Activated naive CD4-positive, alpha-beta T cell treated with anti-CD3 and anti-CD28 coated beads for 36 hours (primary cell): Measurements from ENCODE around the gene DYSF. TPM values are rescaled to one million over a fixed set of nuclear protein-coding genes. Genes with fewer than 3 reads are reported as not detected.

ENCODE experiments used
- CTCF ChIA-PET: fragments of 350-600 bp; sonication (Branson Sonifier 250); formaldehyde crosslinking; loops from one replicate; lab custom pipeline; 2021; ENCODE audit warnings: antibody characterized with exemption; lab: Charles Lee
- DNase-seq: peaks from one replicate; pipeline ENCODE4 v3.0.0-alpha.2; 2020
- H3K27ac Mint-ChIP-seq: one replicate; pipeline ENCODE4 v1.8.0; 2021; ENCODE audit warnings: mild to moderate bottlenecking, mixed read lengths
- H3K27me3 Mint-ChIP-seq: one replicate; pipeline ENCODE4 v1.8.0; 2021; ENCODE audit warnings: low read depth, mixed read lengths
- H3K36me3 Mint-ChIP-seq: one replicate; pipeline ENCODE4 v1.8.0; 2021; ENCODE audit warnings: low read depth, mixed read lengths
- H3K4me1 Mint-ChIP-seq: one replicate; pipeline ENCODE4 v1.8.0; 2021; ENCODE audit warnings: low read depth, mixed read lengths
- H3K4me3 Mint-ChIP-seq: one replicate; pipeline ENCODE4 v1.8.0; 2021; ENCODE audit warnings: mild to moderate bottlenecking, moderate library complexity, mixed read lengths
- H3K9me3 Mint-ChIP-seq: one replicate; pipeline ENCODE4 v1.8.0; 2021; ENCODE audit warnings: mixed read lengths
- intact Hi-C: fragments of 100-400 bp; cut with micrococcal nuclease; formaldehyde crosslinking; loops from one replicate; pipeline ENCODE4 v1.15.1; 2023
- total RNA-seq, 2 experiments: library from RNA; stranded (reverse); gene quantifications; one replicate each; pipeline ENCODE4 v1.2.3, GENCODE V29; 2021

DYSF gene
- total RNA-seq, 2 experiments from 2014 or later, result 0.05 to 0.07 TPM

GRCh38 chr2:71538656-71539265 lies 85.4 kb downstream of the DYSF start:
- CTCF ChIA-PET, result interaction anchor here (0.5 to 1.8 kb wide), 2 partner anchors 10 to 261 kb away, joined by 5 to 6 read pairs; no protein-coding TSS in a partner anchor
- Mint-ChIP-seq H3K4me1 (no peaks in the 10 kb centered on the region), H3K4me3 (no peak overlapping the region), H3K27me3 (no peaks in the 10 kb centered on the region), H3K9me3 (no peaks in the 10 kb centered on the region), H3K36me3 (no peaks in the 10 kb centered on the region), H3K27ac (no peak overlapping the region)
- DNase-seq, result no peak
- intact Hi-C loops, result no loop called here

GRCh38 chr2:71540818-71541217 lies 87.5 kb downstream of the DYSF start:
- intact Hi-C loops, result no loop called here
- Mint-ChIP-seq H3K4me1 (peaks cover 11% of the 10 kb centered on the region), H3K27me3 (peaks cover 13% of the 10 kb centered on the region), H3K4me3 (no peak overlapping the region), H3K9me3 (no peaks in the 10 kb centered on the region), H3K27ac (no peak overlapping the region), H3K36me3 (no peaks in the 10 kb centered on the region)
- CTCF ChIA-PET, result interaction anchor here (0.7 to 1.0 kb wide), 3 partner anchors 11 to 611 kb away, joined by 3 to 5 read pairs (median 4); no protein-coding TSS in a partner anchor
- DNase-seq, result no peak

GRCh38 chr2:71544919-71545571 lies 91.7 kb downstream of the DYSF start:
- peak overlapping the region; percentile 48 for H3K4me3 Mint-ChIP-seq
- no peaks in the 10 kb centered on the region for H3K9me3 Mint-ChIP-seq
- H3K4me1 Mint-ChIP-seq, result peaks cover 11% of the 10 kb centered on the region
- H3K27me3 Mint-ChIP-seq, result peaks cover 13% of the 10 kb centered on the region
- intact Hi-C loops, result loop anchor here (1.0 to 5.0 kb wide), 5 partner anchors 327 to 1317 kb away; no protein-coding TSS in a partner anchor
- CTCF ChIA-PET, result interaction anchor here (0.5 to 2.3 kb wide), 11 partner anchors 10 to 1036 kb away, joined by 3 to 13 read pairs (median 3); no protein-coding TSS in a partner anchor
- H3K27ac Mint-ChIP-seq, result no peak overlapping the region
- DNase-seq, result no peak
- H3K36me3 Mint-ChIP-seq, result no peaks in the 10 kb centered on the region

- H3K4me3 Mint-ChIP-seq, result peak overlapping the region; percentile 48
- CTCF ChIA-PET, result interaction anchor here (0.7 to 2.3 kb wide), 14 partner anchors 10 to 1034 kb away, joined by 3 to 17 read pairs (median 4); no protein-coding TSS in a partner anchor
Measured at GRCh38 chr2:71545572-71546274, 92.4 kb downstream of the DYSF start.

GRCh38 chr2:71546275-71546638 lies 92.9 kb downstream of the DYSF start:
- no peaks in the 10 kb centered on the region for H3K36me3 Mint-ChIP-seq
- H3K27me3 Mint-ChIP-seq, result peaks cover 13% of the 10 kb centered on the region
- H3K4me1 Mint-ChIP-seq, result peaks cover 11% of the 10 kb centered on the region
- no peak overlapping the region for H3K27ac Mint-ChIP-seq
- CTCF ChIA-PET, result interaction anchor here (0.6 to 2.3 kb wide), 15 partner anchors 10 to 1033 kb away, joined by 3 to 17 read pairs (median 3); no protein-coding TSS in a partner anchor
- no peak overlapping the region for H3K4me3 Mint-ChIP-seq
- no peak for DNase-seq
- intact Hi-C loops, result loop anchor here (5.0 kb wide), 2 partner anchors 326 to 1316 kb away; no protein-coding TSS in a partner anchor
- no peaks in the 10 kb centered on the region for H3K9me3 Mint-ChIP-seq

More at GRCh38 chr2:71545572-71546274, 92.4 kb downstream of the DYSF start:
- Mint-ChIP-seq H3K4me1 (peaks cover 11% of the 10 kb centered on the region), H3K27me3 (peaks cover 13% of the 10 kb centered on the region), H3K27ac (no peak overlapping the region), H3K36me3 (no peaks in the 10 kb centered on the region), H3K9me3 (no peaks in the 10 kb centered on the region)
- intact Hi-C loops, result loop anchor here (1.0 to 5.0 kb wide), 5 partner anchors 327 to 1317 kb away; no protein-coding TSS in a partner anchor
- DNase-seq, result peak; percentile 64

- DNase-seq, result no peak
- no peaks in the 10 kb centered on the region for H3K9me3 Mint-ChIP-seq
- H3K4me3 Mint-ChIP-seq, result no peak overlapping the region
- intact Hi-C loops, result loop anchor here (5.0 kb wide), 2 partner anchors 325 to 1315 kb away; no protein-coding TSS in a partner anchor
- CTCF ChIA-PET, result interaction anchor here (0.6 to 2.3 kb wide), 11 partner anchors 10 to 1033 kb away, joined by 3 to 17 read pairs (median 3); no protein-coding TSS in a partner anchor
- H3K27ac Mint-ChIP-seq, result no peak overlapping the region
- peaks cover 11% of the 10 kb centered on the region for H3K4me1 Mint-ChIP-seq
- no peaks in the 10 kb centered on the region for H3K36me3 Mint-ChIP-seq
- peaks cover 13% of the 10 kb centered on the region for H3K27me3 Mint-ChIP-seq
Measured at GRCh38 chr2:71546777-71547281, 93.5 kb downstream of the DYSF start.

GRCh38 chr2:71547616-71548285 lies 94.4 kb downstream of the DYSF start:
- no peaks in the 10 kb centered on the region for H3K9me3 Mint-ChIP-seq
- no peak overlapping the region for H3K27ac Mint-ChIP-seq
- intact Hi-C loops, result loop anchor here (2.0 to 5.0 kb wide), 5 partner anchors 251 to 1315 kb away; no protein-coding TSS in a partner anchor
- no peak for DNase-seq
- H3K36me3 Mint-ChIP-seq, result no peaks in the 10 kb centered on the region
- no peak overlapping the region for H3K4me3 Mint-ChIP-seq
- CTCF ChIA-PET, result interaction anchor here (0.6 to 2.3 kb wide), 6 partner anchors 8 to 1379 kb away, joined by 3 to 17 read pairs (median 4); no protein-coding TSS in a partner anchor
- H3K4me1 Mint-ChIP-seq, result peaks cover 11% of the 10 kb centered on the region
- H3K27me3 Mint-ChIP-seq, result peaks cover 13% of the 10 kb centered on the region

- CTCF ChIA-PET, result interaction anchor here (0.7 to 1.9 kb wide), 6 partner anchors 10 to 602 kb away, joined by 3 to 10 read pairs (median 4); no protein-coding TSS in a partner anchor
- peaks cover 13% of the 10 kb centered on the region for H3K27me3 Mint-ChIP-seq
- H3K36me3 Mint-ChIP-seq, result no peaks in the 10 kb centered on the region
- H3K4me3 Mint-ChIP-seq, result no peak overlapping the region
- no peaks in the 10 kb centered on the region for H3K9me3 Mint-ChIP-seq
- H3K27ac Mint-ChIP-seq, result no peak overlapping the region
- H3K4me1 Mint-ChIP-seq, result peaks cover 11% of the 10 kb centered on the region
- DNase-seq, result peak; percentile 81
- intact Hi-C loops, result loop anchor here (2.0 to 5.0 kb wide), 5 partner anchors 250 to 1313 kb away; no protein-coding TSS in a partner anchor
Measured at GRCh38 chr2:71548646-71549425, 95.5 kb downstream of the DYSF start.

- no peak overlapping the region for H3K27ac Mint-ChIP-seq
Measured at GRCh38 chr2:71550801-71551630, 97.7 kb downstream of the DYSF start.

GRCh38 chr2:71551631-71551915 lies 98.2 kb downstream of the DYSF start:
- no peak overlapping the region for H3K4me3 Mint-ChIP-seq
- no peaks in the 10 kb centered on the region for H3K4me1 Mint-ChIP-seq
- H3K27me3 Mint-ChIP-seq, result no peaks in the 10 kb centered on the region
- no peak for DNase-seq
- intact Hi-C loops, result no loop called here
- CTCF ChIA-PET, result interaction anchor here (1.1 kb wide), 1 partner anchor 12 kb away, joined by 3 read pairs; no protein-coding TSS in a partner anchor
- no peaks in the 10 kb centered on the region for H3K9me3 Mint-ChIP-seq
- no peaks in the 10 kb centered on the region for H3K36me3 Mint-ChIP-seq
- H3K27ac Mint-ChIP-seq, result no peak overlapping the region

More at GRCh38 chr2:71550801-71551630, 97.7 kb downstream of the DYSF start:
- H3K27me3 Mint-ChIP-seq, result no peaks in the 10 kb centered on the region
- intact Hi-C loops, result no loop called here
- CTCF ChIA-PET, result interaction anchor here (1.0 to 1.1 kb wide), 2 partner anchors 12 to 247 kb away, joined by 3 read pairs; no protein-coding TSS in a partner anchor
- H3K36me3 Mint-ChIP-seq, result no peaks in the 10 kb centered on the region
- H3K9me3 Mint-ChIP-seq, result no peaks in the 10 kb centered on the region
- H3K4me1 Mint-ChIP-seq, result no peaks in the 10 kb centered on the region
- DNase-seq, result no peak
- H3K4me3 Mint-ChIP-seq, result no peak overlapping the region
